PC-9 (cell line): ENCODE results near the gene MAP2K5. TPM values are rescaled to one million over a fixed set of nuclear protein-coding genes. Genes with fewer than 3 reads are reported as not detected.

Source experiments
- BruUV-seq: library from RNA; stranded (reverse); fragments of 400-500 nt; replicated peaks from 2 replicates; lab custom pipeline; 2021; lab: Mats Ljungman, UMichigan
- CTCF ChIA-PET: fragments of 300-600 bp; sonication (Branson Sonifier 250); formaldehyde crosslinking; loops from one replicate; lab custom pipeline; 2022; ENCODE audit warnings: antibody characterized with exemption; lab: Charles Lee
- POLR2A ChIA-PET: fragments of 300-600 bp; sonication (Branson Sonifier 250); formaldehyde crosslinking; loops from one replicate; lab custom pipeline; 2022; ENCODE audit warnings: antibody characterized with exemption; ENCODE audit not compliant: unreplicated experiment; lab: Charles Lee
- DNase-seq, 2 experiments: peaks; one replicate each; pipeline versions ENCODE4 v3.0.0 to v3.0.0-alpha.2; 2015 to 2022; ENCODE audit warnings: mixed read lengths in 1 of 2
- H2AFZ ChIP-seq: fragments of 200-600 bp; sonication (generic); 2 replicates; pipeline ENCODE4 v1.8.1; 2017; ENCODE audit warnings: antibody characterized with exemption
- H3F3A ChIP-seq: fragments of 200-600 bp; sonication (generic); 2 replicates; pipeline ENCODE4 v1.8.1; 2017; ENCODE audit warnings: antibody characterized with exemption, mild to moderate bottlenecking, low read depth; ENCODE audit not compliant: insufficient read depth
- H3K27ac ChIP-seq: fragments of 200-600 bp; sonication (generic); 2 replicates; pipeline ENCODE4 v1.6.1; 2016; ENCODE audit warnings: mixed run types
- H3K27me3 ChIP-seq: fragments of 200-600 bp; sonication (generic); 2 replicates; pipeline ENCODE4 v1.6.1; 2016; ENCODE audit warnings: low read depth, mixed run types; ENCODE audit not compliant: insufficient read depth
- H3K36me3 ChIP-seq: fragments of 200-600 bp; sonication (generic); 2 replicates; pipeline ENCODE4 v1.6.1; 2016; ENCODE audit warnings: low read depth, mixed run types
- H3K4me1 ChIP-seq: fragments of 200-600 bp; sonication (generic); replicated peaks from 2 replicates; pipeline ENCODE4 v1.6.1; 2016; ENCODE audit warnings: mixed run types; ENCODE audit not compliant: insufficient read depth
- H3K4me2 ChIP-seq: fragments of 200-600 bp; sonication (generic); 2 replicates; pipeline ENCODE4 v1.6.1; 2017; ENCODE audit warnings: mixed run types
- H3K4me3 ChIP-seq: fragments of 200-600 bp; sonication (generic); 2 replicates; pipeline ENCODE4 v1.6.1; 2016; ENCODE audit warnings: mixed run types
- H3K79me2 ChIP-seq: fragments of 200-600 bp; sonication (generic); 2 replicates; pipeline ENCODE4 v1.6.1; 2017; ENCODE audit warnings: low read depth, mixed run types
- H3K9me2 ChIP-seq: fragments of 200-600 bp; sonication (generic); 2 replicates; pipeline ENCODE4 v1.8.1; 2017; ENCODE audit warnings: mild to moderate bottlenecking; ENCODE audit not compliant: insufficient read depth
- H3K9me3 ChIP-seq: fragments of 200-600 bp; sonication (generic); 2 replicates; pipeline ENCODE4 v1.8.1; 2016; ENCODE audit warnings: low read depth; ENCODE audit not compliant: insufficient read depth
- H4K20me1 ChIP-seq: fragments of 200-600 bp; sonication (generic); 2 replicates; pipeline ENCODE4 v1.8.1; 2017; ENCODE audit not compliant: insufficient read depth
- EZH2 ChIP-seq: fragments of 200-600 bp; sonication (generic); IDR thresholded peaks from 2 replicates; pipeline ENCODE4 v1.8.0; 2017; ENCODE audit warnings: antibody characterized with exemption, low read depth
- intact Hi-C: fragments of 100-400 bp; cut with micrococcal nuclease; formaldehyde crosslinking; loops from one replicate; pipeline ENCODE4 v1.10.0; 2022; ENCODE audit not compliant: unreplicated experiment
- total RNA-seq: library from RNA; stranded (reverse); gene quantifications from 2 replicates; pipeline ENCODE4 v1.2.3, GENCODE V29; 2021
- TF ChIP-seq, protein P1 (sequence below): fragments of 200-600 bp; sonication (generic); conservative IDR thresholded peaks from 2 replicates; pipeline ENCODE4 v1.6.1; 2017; ENCODE audit warnings: mixed run types, antibody characterized with exemption, mild to moderate bottlenecking, moderate library complexity

MAP2K5 gene
- total RNA-seq, 1 experiment from 2014 or later: 26.9 TPM

DNA sequence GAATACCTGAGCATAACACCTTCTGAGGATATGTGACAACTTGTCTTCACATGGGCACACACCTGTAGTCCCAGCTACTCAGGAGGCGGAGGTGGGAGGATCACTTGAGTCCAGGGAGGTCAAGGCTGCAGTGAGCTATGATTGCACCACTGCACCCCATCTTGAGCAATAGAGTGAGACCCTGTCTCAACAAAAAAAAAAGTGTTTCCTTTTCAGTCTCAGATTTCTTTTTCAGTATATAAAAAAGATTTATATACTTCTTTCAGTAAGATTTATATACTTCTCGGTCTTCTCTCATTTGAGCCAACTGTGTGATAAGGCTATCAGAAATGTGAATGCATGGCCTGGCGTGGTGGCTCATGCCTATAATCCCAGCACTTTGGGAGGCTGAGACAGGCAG, 197.9 kb downstream of the MAP2K5 start:
- no peaks in the 10 kb centered on the region for H3K9me2 ChIP-seq
- no peaks in the 10 kb centered on the region for H3K36me3 ChIP-seq
- ChIA-PET POLR2A (no interaction called here), CTCF (no interaction called here)
- H4K20me1 ChIP-seq: no peaks in the 10 kb centered on the region
- H3K4me1 ChIP-seq: no peaks in the 10 kb centered on the region
- H3K27ac ChIP-seq: no peak overlapping the region
- H2AFZ ChIP-seq: no peak overlapping the region
- no peak overlapping the region for H3K4me2 ChIP-seq
- H3F3A ChIP-seq: no peaks in the 10 kb centered on the region
- H3K27me3 ChIP-seq: no peaks in the 10 kb centered on the region
- no peak overlapping the region for H3K4me3 ChIP-seq
- H3K9me3 ChIP-seq: no peaks in the 10 kb centered on the region
- H3K79me2 ChIP-seq: no peaks in the 10 kb centered on the region
- BruUV-seq: no TSS peak
- intact Hi-C loops: no loop called here
- TF ChIP-seq EZH2: no peak
- TF ChIP-seq, protein P1, sequence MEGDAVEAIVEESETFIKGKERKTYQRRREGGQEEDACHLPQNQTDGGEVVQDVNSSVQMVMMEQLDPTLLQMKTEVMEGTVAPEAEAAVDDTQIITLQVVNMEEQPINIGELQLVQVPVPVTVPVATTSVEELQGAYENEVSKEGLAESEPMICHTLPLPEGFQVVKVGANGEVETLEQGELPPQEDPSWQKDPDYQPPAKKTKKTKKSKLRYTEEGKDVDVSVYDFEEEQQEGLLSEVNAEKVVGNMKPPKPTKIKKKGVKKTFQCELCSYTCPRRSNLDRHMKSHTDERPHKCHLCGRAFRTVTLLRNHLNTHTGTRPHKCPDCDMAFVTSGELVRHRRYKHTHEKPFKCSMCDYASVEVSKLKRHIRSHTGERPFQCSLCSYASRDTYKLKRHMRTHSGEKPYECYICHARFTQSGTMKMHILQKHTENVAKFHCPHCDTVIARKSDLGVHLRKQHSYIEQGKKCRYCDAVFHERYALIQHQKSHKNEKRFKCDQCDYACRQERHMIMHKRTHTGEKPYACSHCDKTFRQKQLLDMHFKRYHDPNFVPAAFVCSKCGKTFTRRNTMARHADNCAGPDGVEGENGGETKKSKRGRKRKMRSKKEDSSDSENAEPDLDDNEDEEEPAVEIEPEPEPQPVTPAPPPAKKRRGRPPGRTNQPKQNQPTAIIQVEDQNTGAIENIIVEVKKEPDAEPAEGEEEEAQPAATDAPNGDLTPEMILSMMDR: no peak
- no peak for DNase-seq

GRCh38 chr15:67741308-67741707, 198.8 kb downstream of the MAP2K5 start:
- Histone ChIP-seq H3K9me3 (no peaks in the 10 kb centered on the region), H3K9me2 (no peaks in the 10 kb centered on the region), H2AFZ (no peak overlapping the region), H3K4me1 (peaks cover 9% of the 10 kb centered on the region), H3K27ac (no peak overlapping the region), H3K36me3 (no peaks in the 10 kb centered on the region), H3F3A (no peaks in the 10 kb centered on the region), H4K20me1 (no peaks in the 10 kb centered on the region), H3K4me2 (no peak overlapping the region), H3K27me3 (no peaks in the 10 kb centered on the region), H3K4me3 (no peak overlapping the region), H3K79me2 (no peaks in the 10 kb centered on the region)
- DNase-seq: no peak
- TF ChIP-seq EZH2: no peak
- TF ChIP-seq, protein P1: no peak
- intact Hi-C loops: no loop called here
- ChIA-PET POLR2A (no interaction called here), CTCF (no interaction called here)
- BruUV-seq: no TSS peak

- intact Hi-C loops: no loop called here
- Histone ChIP-seq H3F3A (no peaks in the 10 kb centered on the region), H2AFZ (no peak overlapping the region)
These were observed 201.1 kb downstream of the MAP2K5 start for GRCh38 chr15:67743558-67743957.

More at GRCh38 chr15:67743558-67743957, 201.1 kb downstream of the MAP2K5 start:
- Histone ChIP-seq H3K9me3 (no peaks in the 10 kb centered on the region), H3K4me1 (peaks cover 14% of the 10 kb centered on the region), H3K9me2 (no peaks in the 10 kb centered on the region), H3K4me2 (no peak overlapping the region), H3K4me3 (no peak overlapping the region), H3K27ac (no peak overlapping the region), H4K20me1 (no peaks in the 10 kb centered on the region), H3K27me3 (no peaks in the 10 kb centered on the region), H3K36me3 (no peaks in the 10 kb centered on the region), H3K79me2 (no peaks in the 10 kb centered on the region)
- no TSS peak for BruUV-seq
- POLR2A ChIA-PET: no interaction called here
- TF ChIP-seq, protein P1: no peak
- TF ChIP-seq EZH2: no peak
- CTCF ChIA-PET: no interaction called here
- no peak for DNase-seq
